ENCODE results near the gene EIF4B.
"Not testable (repeated sequence)": the region's sequence is repeated elsewhere in the genome, so short reads cannot be mapped to it uniquely, and the experiment has no call there.

EIF4B gene, protein sequence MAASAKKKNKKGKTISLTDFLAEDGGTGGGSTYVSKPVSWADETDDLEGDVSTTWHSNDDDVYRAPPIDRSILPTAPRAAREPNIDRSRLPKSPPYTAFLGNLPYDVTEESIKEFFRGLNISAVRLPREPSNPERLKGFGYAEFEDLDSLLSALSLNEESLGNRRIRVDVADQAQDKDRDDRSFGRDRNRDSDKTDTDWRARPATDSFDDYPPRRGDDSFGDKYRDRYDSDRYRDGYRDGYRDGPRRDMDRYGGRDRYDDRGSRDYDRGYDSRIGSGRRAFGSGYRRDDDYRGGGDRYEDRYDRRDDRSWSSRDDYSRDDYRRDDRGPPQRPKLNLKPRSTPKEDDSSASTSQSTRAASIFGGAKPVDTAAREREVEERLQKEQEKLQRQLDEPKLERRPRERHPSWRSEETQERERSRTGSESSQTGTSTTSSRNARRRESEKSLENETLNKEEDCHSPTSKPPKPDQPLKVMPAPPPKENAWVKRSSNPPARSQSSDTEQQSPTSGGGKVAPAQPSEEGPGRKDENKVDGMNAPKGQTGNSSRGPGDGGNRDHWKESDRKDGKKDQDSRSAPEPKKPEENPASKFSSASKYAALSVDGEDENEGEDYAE

DNA sequence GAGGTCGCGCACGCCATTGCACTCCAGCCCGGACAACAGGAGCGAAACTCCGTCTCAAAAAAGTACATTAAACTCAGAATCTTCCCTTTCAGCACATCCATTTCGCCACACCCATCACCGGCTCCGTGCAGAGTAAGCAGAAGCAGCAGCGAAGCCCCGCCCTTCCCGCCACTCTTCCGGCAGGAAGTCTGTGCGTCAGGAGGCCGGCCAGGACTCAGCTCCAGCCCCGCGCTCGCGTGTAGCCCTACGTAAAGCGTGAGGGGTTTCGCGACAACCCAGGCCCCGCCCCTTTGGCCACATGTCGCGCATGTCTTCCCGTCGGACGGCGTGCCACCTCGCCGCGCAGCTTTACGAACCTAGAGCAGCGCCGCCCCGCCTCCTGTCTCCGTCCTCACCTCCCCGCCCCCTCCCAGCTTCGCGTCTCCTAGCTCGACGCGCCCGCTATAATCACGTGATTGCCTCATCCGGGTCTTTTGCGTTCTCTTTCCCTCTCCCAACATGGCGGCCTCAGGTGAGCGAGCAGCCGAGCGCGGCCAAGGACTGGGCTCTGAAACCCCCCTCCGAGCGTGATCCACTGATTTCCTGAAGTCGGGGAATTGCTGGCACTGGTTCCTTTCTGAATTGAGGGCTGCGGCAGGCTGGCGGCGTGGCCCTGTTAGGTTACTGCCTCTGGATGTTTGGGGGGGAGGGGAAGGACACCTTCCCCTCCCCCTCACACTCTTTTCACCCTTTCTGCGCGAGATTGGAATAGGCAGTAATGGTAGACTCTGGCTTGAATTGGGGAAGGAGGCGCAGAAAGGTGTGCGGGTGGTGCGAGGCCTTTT is at the start of gene EIF4B:
Gene EIF4B, plus strand, starts transcription at position 471 of the 824 bp plus-strand sequence. Its CDS starts 28 bp downstream, at position 499.
- DNase-seq (ENCODE audit: low read depth in 2 of 2): peak; percentile 99 to 100

DNA sequence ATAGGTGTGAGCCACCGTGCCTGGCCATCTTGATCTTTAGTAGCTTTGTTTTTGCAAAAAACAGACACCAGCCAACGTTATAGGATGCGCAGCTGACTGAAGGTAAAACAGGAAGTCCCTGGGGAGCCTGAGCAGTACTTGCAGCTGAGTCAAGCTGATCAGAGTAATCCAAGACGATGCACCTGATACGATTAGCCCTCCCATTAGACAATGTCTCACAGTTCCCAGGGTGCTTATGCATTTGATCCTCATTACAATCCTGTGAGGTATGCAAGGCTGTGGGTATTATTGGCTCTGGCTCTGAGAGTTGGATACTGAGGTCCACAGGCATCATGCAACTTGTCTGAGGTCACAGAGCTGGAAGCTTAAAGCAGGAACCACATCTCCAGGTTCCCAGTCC is 49.3 kb upstream of the EIF4B start:
- no peak for DNase-seq (ENCODE audit: low read depth in 2 of 2)

DNA sequence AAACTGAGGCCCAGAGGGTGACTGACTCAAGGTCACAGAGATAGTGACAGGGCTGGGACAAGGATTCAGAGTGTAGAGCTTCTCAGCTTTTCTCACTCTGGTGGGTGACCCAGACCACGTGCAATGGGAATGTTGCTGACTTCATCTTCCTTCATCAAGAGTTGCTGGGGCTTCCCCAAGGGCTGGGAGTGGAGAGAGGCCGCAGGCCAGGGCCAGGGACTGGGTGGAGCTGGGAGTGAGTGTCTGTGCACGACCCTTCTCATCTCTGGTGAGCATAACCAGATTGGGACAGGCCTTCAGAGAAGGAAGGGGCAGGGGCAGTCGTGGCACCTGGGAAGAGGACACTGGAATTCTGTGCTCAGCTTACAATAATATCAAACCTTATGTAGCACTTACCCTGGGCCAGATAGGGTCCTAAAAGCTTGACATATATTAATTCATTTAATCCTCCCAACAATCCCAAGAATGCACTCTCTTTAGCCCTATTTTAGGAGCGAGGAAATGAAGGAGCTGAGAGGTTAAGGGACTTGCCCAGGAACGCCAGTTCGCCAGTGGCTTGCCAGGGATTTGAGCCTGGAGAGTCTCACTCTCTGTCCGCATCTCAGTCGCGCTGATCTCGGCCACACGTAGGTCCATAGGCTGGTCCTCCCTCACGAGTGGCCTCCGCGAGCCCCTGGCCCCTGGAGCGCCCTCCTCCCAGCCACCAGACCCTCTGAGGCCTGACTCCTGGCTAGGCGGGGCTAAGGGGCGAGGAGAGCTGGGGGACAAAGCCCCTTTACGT is 41.5 kb upstream of the EIF4B start:
- no peak for DNase-seq (ENCODE audit: low read depth in 2 of 2)

DNA sequence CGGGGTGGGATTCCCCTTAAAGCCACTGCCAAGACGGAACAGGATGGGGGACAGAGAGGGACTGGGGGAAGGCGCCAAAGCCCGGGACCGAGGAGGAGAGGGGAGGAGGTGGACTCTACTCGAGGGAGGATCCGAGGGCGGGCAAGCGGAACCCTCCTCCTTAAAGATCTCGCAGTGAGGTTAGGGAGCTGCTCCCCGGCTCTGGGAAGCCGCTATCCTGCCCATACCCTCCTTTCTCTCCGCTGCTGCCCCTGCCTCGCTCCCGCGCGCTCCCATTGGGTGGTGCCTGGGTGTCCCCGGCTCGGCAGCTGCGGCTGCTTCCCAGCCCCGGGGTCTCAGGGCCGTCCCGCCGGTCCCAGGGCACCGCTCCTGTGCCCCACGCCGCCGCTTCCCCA is 40.9 kb upstream of the EIF4B start:
- no peak for DNase-seq (ENCODE audit: low read depth in 2 of 2)

DNA sequence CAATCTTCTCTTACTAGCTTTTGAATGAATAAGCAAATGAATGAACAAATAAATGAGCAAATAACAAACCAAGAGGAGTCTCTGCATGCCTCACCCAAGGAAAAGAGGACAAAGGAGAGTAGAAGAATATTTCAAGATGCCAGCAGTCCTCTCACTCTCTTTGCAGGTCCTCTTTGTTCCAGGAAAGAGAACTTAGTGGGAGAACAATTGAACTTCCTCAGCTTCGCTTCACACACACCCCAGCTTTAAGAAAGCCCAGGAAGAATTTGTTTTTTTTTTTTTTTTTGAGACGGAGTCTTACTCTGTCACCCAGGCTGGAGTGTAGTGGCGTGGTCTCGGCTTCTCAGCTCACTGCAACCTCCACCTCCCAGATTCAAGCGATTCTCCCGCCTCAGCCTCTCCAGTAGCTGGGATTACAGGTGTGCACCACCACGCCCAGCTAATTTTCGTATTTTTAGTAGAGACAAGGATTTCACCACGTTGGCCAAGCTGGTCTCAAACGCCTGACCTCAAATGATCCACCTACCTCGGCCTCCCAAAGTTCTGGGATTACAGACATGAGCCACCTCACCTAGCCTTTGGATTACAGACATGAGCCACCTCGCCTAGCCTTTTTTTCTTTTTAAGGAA is 37.0 kb upstream of the EIF4B start:
- no peak for DNase-seq (ENCODE audit: low read depth in 2 of 2)

DNA sequence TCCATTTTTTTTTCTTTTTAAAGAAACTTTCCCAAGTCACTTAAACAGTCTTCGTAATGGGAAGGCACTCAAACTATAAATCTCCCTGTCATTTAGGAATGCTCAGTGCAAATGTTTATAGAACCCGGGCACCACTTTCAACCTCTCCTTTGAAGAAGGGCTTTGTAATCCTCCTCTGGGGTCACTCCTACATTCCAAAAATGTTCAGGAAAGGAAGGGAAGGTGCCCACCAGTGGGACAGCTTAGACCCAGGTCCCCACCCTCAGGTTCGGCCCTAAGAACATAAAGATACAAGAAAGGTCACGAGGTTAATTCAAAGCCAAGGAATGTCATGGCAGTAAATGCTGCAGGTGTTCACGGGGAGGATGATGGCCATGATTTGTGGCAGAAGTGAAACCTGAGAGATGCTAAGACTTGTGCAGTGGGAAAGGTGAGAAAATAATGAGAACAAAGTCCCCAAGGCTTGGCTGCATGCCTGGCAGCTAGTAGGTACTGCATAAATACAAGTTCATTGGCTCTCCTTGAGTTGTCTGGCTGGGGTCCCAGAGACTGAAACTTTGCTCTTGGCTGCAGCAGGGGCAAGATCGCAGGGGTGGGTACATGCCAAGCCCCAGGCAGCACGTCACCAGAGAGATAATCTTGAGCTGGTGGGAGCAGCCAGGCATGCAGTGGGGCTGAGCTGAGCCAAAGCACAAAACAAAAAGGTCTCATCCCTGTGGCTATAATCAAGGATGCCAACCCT is 36.3 kb upstream of the EIF4B start:
- no peak for DNase-seq (ENCODE audit: low read depth in 2 of 2)

DNA sequence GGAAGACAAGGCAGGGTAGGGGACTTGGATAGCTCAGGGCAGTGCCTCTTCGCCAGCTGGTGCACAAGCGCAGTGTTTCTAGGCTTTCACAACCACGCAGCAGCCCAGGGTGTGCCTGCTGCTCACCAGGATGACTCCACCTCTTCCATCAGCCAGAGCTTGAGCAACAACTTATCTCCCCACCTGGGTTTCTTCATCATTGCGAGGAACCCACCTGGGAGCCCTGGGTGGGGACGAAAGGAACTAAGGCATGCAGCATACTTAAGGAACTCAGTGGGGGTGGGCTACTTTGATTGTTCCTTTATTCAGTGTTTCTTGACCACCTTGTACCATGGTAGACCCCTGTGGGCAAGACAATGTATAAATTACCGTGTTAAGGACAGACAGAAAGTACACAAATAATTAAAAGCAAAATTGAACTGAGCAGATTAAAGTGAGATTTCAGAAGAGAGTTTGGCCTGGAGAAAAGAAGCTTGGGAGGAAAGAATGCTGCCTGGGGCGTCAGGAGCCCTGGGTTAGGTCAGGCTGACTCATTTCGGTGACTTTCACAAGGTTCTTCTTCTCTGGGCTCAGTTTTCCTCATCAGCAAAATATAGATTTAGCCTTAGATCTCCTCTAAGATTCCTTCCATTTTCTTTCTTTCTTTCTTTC is 34.5 kb upstream of the EIF4B start:
- DNase-seq (ENCODE audit: low read depth in 2 of 2): no peak

DNA sequence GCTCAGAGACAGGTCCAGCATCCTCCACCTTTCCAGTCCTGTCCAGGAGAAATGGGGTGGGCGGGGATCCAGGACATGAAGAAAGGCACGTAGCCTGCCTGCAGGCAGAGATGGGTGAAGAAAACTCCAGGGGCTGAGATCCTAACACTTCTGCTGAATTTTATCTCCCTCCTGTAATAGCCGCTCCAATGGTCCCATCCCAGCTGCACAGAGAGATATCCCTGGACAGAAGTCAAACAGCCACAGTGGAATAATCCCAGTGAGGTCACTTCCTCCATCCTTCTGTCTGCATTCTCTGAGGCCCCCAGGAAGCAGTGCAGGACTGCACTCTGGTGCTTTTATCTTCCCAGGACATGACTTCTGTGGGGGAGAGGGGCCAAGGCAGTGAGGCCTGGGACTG is 31.1 kb upstream of the EIF4B start:
- DNase-seq (ENCODE audit: low read depth in 2 of 2): no peak

DNA sequence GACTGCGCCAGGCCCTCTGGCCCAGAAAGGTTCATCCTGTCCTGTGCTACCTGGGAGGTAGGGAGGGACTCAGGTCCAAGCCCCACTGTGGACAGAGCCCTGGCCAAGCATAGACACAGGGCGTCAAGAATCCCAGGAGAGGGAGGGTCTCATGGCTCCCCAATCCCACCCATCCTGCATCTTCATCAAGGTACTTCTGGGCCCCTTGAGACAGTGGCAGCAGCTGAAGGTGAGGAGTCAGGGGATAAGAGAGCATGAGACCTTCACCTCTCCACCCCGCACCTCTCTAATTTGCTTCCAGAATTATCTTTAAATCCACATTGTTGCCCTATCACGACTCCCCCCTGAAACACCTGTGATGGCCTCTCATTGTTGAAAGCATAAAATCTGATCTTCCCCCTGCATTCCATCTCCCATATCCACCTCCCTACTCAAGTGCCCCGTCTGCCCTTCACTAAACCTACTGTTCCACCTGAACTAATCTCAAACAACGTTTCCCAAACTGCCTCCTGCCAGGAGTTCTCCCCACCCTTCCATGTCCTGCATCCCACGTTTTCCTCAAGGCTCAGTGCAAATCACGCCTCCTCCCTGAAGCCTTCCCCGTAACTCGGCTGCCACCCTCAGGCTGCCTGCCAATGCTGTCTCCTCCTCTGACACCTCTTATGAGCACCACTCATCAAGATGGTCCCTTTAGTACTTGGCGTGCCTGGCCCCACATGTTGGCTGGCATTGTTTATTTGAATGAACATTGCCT is 30.3 kb upstream of the EIF4B start:
- no peak for DNase-seq (ENCODE audit: low read depth in 2 of 2)

DNA sequence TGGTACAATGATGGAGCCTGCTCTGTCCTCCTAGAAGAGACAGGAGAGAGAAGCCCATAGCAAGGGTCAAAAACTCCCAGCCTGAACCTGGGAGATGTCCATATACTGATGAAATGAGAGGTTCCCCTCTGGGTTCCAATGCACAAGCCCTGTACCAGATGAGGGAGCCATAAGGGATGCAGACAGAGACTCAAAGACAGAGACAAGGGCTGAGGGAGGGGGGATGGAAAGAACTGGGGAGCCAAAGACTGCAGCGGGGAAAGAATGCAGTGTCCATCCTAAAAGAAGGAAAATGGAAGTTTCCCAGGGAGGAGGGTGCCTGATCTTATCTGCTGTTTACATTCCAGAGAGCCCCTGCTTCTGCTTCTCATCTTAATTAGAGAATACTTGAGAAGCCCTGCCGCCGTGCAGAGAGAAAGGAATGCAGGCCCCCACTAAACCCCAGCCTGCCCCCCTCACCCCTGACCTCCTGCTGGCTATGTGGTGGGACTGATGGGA is 29.6 kb upstream of the EIF4B start:
- no peak for DNase-seq (ENCODE audit: low read depth in 2 of 2)

DNA sequence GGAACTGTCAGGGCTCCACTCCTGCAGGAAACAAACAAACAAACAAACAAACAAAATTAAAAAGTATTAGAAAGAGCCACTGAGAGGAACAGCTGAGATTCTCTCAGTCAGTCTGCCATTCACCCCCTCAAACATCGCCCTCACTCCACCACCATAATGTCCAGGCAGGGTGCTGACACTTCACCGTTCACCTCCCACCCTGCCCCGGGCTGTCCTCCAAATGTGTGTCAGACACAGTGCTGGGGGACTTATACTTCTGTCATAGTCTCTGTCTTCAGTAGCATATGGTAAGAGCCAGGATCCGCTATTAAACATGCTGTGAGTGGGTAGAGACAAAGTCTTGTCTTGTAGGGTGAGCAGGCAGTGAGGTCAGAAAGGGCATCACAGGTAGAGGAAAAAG is 29.1 kb upstream of the EIF4B start:
- DNase-seq (ENCODE audit: low read depth in 2 of 2): no peak

DNA sequence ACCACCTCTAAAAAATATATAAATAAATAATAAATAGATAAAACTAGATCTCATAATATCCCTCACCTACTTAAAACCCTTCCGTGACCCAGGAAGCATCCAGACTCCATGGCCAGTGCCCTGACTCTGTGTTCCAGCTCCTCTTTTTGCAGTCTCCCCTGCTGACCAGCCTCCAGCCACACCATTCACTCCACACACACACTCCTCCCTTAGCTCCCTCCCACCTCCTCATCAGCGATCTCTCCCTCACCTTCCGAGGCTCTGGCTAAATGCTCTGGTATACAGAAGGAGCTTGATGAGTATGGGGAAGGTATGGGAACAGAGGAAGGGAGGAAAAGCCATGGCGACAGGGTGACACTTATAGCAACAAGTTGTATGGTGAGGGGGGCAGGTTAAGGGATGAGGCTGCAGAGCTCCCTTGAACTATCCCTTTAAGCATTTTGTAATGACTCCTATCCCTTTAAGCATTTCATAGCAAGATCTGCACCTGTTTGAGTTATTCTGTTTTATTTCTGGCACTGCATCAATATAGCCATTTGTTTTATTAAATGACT is 26.1 kb upstream of the EIF4B start:
- no peak for DNase-seq (ENCODE audit: low read depth in 2 of 2)

DNA sequence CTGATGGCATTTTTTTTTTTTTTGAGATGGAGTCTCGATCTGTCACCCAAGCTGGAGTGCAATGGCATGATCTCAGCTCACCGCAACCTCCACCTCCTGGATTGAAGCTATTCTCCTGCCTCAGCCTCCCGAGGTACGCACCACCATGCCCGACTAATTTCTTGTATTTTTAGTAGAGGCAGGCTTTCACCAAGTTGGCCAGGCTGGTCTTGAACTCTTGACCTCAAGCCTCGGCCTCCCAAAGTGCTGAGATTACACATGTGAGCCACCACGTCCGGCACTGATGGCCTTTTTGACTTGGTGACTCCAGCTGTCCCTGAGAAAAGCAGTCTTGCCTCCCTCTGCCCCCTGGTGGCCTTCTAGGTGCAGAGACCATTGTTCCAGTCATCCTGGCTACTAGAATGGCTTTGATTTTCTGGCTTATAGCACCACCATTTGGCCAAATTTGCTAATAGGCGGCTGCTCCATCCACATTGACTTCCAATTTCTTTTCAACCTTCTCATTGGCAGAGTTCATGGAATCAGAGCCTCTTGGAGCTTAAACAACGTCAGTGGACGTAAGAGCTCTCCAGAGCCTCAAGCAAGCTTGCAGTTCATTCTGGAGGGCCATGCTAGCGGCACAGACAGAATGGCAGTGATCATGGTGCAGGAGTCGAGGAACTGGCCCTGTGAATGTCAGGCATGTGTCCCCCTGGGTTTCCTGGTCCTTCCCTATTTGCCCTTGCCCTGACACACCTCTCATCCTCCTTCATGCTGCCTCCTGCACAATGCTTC is 25.4 kb upstream of the EIF4B start:
- peak; percentile 61 to 77 for DNase-seq (ENCODE audit: low read depth in 2 of 2)

DNA sequence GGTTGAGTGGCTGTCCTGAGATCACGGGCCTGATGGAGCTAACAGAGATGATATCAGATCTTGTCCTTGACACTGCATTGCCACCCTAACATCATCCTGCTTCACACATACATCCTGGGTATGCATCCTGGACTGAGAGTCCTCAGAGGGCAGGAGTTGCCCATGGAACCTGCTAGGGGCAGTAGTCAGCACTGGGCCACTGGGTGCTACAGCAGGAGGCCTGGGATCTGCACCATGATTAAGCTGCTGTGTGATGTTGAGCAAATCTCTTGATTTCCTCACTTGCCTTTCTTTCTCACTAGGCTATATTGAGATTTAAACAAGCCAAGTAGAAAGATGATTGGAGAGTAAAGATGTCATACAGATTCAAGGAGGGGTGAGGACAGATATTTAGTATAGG is 22.1 kb upstream of the EIF4B start:
- no peak for DNase-seq (ENCODE audit: low read depth in 2 of 2)

DNA sequence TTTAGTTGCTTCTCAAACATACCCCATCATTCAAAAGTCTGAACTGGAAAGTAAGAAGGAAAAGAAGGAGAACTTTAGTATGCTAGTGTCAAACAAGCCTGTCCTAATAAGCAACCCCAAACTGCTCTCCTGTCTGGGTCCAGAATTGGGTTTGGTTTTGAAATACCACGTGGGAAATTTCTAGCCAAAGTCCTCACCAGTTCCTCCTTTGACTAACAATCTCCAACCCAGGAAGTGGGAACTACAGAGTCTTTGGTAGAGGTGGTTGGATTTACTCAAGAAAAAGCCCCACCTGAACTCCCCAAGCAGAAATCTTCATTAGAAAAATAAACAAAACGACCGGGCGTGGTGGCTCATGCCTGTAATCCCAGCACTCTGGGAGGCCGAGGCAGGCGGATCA is 17.4 kb upstream of the EIF4B start:
- DNase-seq (ENCODE audit: low read depth in 2 of 2): no peak

DNA sequence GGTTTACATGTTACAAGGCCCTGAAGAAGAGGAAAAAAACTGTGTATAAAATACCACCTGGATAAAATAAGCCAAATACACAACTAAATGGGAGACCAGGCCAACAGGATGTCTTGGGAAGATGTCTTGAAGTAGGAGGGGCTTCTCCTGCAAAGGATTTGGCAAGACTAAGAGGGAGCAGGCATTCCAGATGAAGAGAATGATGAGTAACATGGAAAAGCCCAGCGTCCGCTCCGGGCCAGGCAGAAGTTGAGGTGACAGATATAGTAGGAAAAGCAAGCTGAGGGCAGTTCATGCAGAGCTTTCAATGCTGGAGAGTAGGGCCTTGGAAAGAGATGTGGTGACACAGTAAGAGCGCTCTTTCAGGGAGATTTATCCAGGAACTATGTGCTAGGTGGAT is 16.1 kb upstream of the EIF4B start:
- no peak for DNase-seq (ENCODE audit: low read depth in 2 of 2)

DNA sequence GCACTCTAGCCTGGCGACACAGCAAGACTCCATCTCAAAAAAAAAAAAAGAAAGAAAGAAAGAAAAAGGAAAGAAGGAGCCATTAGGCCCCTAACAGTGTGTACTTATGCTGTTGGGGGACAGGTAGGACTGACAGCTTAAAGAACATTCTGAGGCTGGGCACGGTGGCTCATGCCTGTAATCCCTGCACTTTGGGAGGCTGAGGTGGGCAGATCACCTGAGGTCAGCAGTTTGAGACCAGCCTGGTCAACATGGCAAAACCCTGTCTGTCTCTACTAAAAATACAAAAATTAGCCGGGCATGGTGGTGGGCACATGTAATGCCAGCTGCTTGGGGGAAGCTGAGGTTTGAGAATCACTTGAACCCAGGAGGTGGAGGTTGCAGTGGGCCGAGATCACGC is 14.0 kb upstream of the EIF4B start:
- DNase-seq (ENCODE audit: low read depth in 2 of 2): not testable (repeated sequence)

Data from stimulated activated CD4-positive, alpha-beta T cell treated with anti-CD3 and anti-CD28 coated beads, Interleukin-4, amount 100 ng/mL, for 48 hours (primary cell).